GM18511 (cell line): ENCODE data around the gene SNAPC2.
"Not testable (repeated sequence)": the region's sequence is repeated elsewhere in the genome, so short reads cannot be mapped to it uniquely, and the experiment has no call there.

Experiments
- ATAC-seq: cut with Tn5 transposase; IDR thresholded peaks from one replicate; pipeline ENCODE4 v1.9.1; 2021; ENCODE audit warnings: mild to moderate bottlenecking, moderate library complexity; ENCODE audit not compliant: unreplicated experiment

SNAPC2 gene

GRCh38 chr19:7908742-7909461 is 11.2 kb upstream of the SNAPC2 start:
- ATAC-seq: no peak

GRCh38 chr19:7909471-7910067 is 10.6 kb upstream of the SNAPC2 start:
- no peak for ATAC-seq

- ATAC-seq: no peak
Measured at GRCh38 chr19:7910321-7911161, 9.6 kb upstream of the SNAPC2 start.

GRCh38 chr19:7911508-7912143 is 8.5 kb upstream of the SNAPC2 start:
- no peak for ATAC-seq

- no peak for ATAC-seq
Measured at GRCh38 chr19:7912144-7912696, 7.9 kb upstream of the SNAPC2 start.

GRCh38 chr19:7912697-7913564 is 7.2 kb upstream of the SNAPC2 start:
- no peak for ATAC-seq

GRCh38 chr19:7913652-7914051 is 6.5 kb upstream of the SNAPC2 start:
- no peak for ATAC-seq

GRCh38 chr19:7914099-7914498 is 6.0 kb upstream of the SNAPC2 start:
- no peak for ATAC-seq

GRCh38 chr19:7914598-7915045 is 5.5 kb upstream of the SNAPC2 start, which contains the start of gene TGFBR3L:
TSS of gene TGFBR3L (plus strand) at chr19:7914830.
- no peak for ATAC-seq

- no peak for ATAC-seq
Measured at GRCh38 chr19:7915250-7916102, 4.7 kb upstream of the SNAPC2 start.

GRCh38 chr19:7916103-7916954 is 3.8 kb upstream of the SNAPC2 start:
- no peak for ATAC-seq

- ATAC-seq: no peak
Measured at GRCh38 chr19:7916955-7917266, 3.2 kb upstream of the SNAPC2 start.

GRCh38 chr19:7917267-7918061 is 2.7 kb upstream of the SNAPC2 start:
- ATAC-seq: no peak

- ATAC-seq: not testable (repeated sequence)
Measured at GRCh38 chr19:7918062-7918614, 2.0 kb upstream of the SNAPC2 start.

GRCh38 chr19:7918615-7919421 is 1.3 kb upstream of the SNAPC2 start:
- ATAC-seq: no peak
